ENCODE measurements around the gene MUSK. TPM values are rescaled to one million over a fixed set of nuclear protein-coding genes. Genes with fewer than 3 reads are reported as not detected.

Gene MUSK
- total and polyA plus RNA-seq, 2 donors (not counting 1 experiment from before 2014, with no cell fraction given), result not detected

DNA sequence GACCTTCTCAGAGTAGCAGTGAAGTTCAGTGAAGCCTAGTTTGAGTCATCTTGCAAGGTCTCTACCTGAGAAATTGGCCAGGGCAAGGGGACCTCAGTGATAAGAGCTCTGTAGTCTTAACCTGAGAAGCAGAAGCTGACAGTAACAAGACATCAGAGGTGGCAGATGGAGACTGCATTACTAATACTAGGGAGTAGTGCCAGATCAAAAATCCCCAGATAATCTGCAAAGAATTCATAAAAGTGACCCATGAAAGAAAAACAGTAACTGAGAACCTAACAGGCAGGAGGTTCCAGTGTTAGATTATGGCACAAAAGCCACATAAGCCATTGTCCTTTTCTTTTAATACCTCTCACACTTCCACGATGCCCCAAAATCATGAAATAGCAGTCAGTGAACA is 175.5 kb downstream of the MUSK start:
- H3K27ac ChIP-seq (ENCODE audit: low read length in 2 of 2), result no peak overlapping the region
- DNase-seq, result no peak
- TF ChIP-seq, protein P1, sequence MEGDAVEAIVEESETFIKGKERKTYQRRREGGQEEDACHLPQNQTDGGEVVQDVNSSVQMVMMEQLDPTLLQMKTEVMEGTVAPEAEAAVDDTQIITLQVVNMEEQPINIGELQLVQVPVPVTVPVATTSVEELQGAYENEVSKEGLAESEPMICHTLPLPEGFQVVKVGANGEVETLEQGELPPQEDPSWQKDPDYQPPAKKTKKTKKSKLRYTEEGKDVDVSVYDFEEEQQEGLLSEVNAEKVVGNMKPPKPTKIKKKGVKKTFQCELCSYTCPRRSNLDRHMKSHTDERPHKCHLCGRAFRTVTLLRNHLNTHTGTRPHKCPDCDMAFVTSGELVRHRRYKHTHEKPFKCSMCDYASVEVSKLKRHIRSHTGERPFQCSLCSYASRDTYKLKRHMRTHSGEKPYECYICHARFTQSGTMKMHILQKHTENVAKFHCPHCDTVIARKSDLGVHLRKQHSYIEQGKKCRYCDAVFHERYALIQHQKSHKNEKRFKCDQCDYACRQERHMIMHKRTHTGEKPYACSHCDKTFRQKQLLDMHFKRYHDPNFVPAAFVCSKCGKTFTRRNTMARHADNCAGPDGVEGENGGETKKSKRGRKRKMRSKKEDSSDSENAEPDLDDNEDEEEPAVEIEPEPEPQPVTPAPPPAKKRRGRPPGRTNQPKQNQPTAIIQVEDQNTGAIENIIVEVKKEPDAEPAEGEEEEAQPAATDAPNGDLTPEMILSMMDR (IDR thresholded peaks at IDR 0.05), result no peak
- no peak for TF ChIP-seq EZH2 (IDR thresholded peaks at IDR 0.05; ENCODE audit: borderline replicate concordance, insufficient read depth, low read depth, low read length, poor library complexity, severe bottlenecking)
- ChIA-PET CTCF (no interaction called here), POLR2A (no interaction called here)
- no peak overlapping the region for H3K4me3 ChIP-seq (ENCODE audit: control extremely low read depth in 1 of 5, extremely low read depth in 1 of 5, insufficient read depth in 1 of 5, low read depth in 2 of 5, low read length in 4 of 5)
- no peaks in the 10 kb centered on the region for H3K4me1 Mint-ChIP-seq
- no peaks in the 10 kb centered on the region for H3K36me3 ChIP-seq (replicated peaks in 1 of 2; ENCODE audit: control extremely low read depth in 1 of 2, control insufficient read depth in 1 of 2, extremely low read depth in 1 of 2, insufficient read depth in 2 of 2, low read length in 1 of 2)
- no CpG with 5 or more reads among the region's 1 CpG for WGBS (ENCODE audit: insufficient coverage)
- H4K20me1 ChIP-seq (ENCODE audit: control insufficient read depth, insufficient read depth, low read length, poor library complexity, severe bottlenecking), result no peaks in the 10 kb centered on the region
- no peak overlapping the region for H3K9ac ChIP-seq (ENCODE audit: low read length)
- no peak for ATAC-seq (ENCODE audit: low read depth)
- no peak overlapping the region for H3K27ac Mint-ChIP-seq
- H3K4me1 ChIP-seq (ENCODE audit: control insufficient read depth in 2 of 2, insufficient read depth in 2 of 2, low read length in 2 of 2), result no peaks in the 10 kb centered on the region
- H3K4me3 Mint-ChIP-seq, result no peak overlapping the region
- intact Hi-C loops (cut with micrococcal nuclease), result no loop called here
- H2AFZ ChIP-seq (ENCODE audit: insufficient read depth, low read depth, low read length, poor library complexity, severe bottlenecking), result no peak overlapping the region
- no peaks in the 10 kb centered on the region for H3K79me2 ChIP-seq (ENCODE audit: control insufficient read depth, insufficient read depth, low read length)
- peaks cover 5% of the 10 kb centered on the region for H3K27me3 Mint-ChIP-seq
- H3K9me3 Mint-ChIP-seq (ENCODE audit: insufficient read depth), result no peaks in the 10 kb centered on the region
- no peaks in the 10 kb centered on the region for H3K27me3 ChIP-seq (replicated peaks in 1 of 4; ENCODE audit: control extremely low read depth in 1 of 4, control insufficient read depth in 3 of 4, insufficient read depth in 4 of 4, low read length in 3 of 4)
- H3K4me2 ChIP-seq (replicated peaks; ENCODE audit: low read depth, low read length, poor library complexity, severe bottlenecking), result no peak overlapping the region
- no peaks in the 10 kb centered on the region for H3K9me3 ChIP-seq (ENCODE audit: control extremely low read depth in 1 of 3, control insufficient read depth in 2 of 3, insufficient read depth in 1 of 3, low read length in 2 of 3)

DNA sequence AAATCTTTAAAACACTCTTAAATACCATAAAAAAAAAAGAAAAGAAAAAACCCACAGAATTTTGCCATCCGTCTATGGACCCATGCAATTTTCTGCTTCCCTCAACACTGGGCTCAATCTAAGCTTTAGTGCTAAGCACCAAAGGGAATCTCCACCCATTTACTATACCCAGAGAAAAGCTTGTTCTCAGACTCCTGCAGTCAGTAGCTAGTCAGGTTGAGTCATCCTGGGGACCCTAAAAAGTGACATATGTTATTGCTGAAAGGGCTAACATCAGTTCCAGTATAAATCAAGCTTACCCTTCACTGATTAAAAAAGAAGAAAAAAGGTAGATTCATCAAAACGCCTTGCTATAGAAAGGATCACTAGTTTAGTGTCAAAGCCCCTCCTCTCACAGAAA is 177.6 kb downstream of the MUSK start:
- no peak overlapping the region for H3K4me3 ChIP-seq (ENCODE audit: control extremely low read depth in 1 of 5, extremely low read depth in 1 of 5, insufficient read depth in 1 of 5, low read depth in 2 of 5, low read length in 4 of 5)
- no peak overlapping the region for H3K4me2 ChIP-seq (replicated peaks; ENCODE audit: low read depth, low read length, poor library complexity, severe bottlenecking)
- intact Hi-C loops (cut with micrococcal nuclease), result no loop called here
- CTCF ChIA-PET, result no interaction called here
- ATAC-seq (ENCODE audit: low read depth) (no peak), DNase-seq (no peak)
- H4K20me1 ChIP-seq (ENCODE audit: control insufficient read depth, insufficient read depth, low read length, poor library complexity, severe bottlenecking), result no peaks in the 10 kb centered on the region
- H3K27me3 ChIP-seq (replicated peaks in 1 of 4; ENCODE audit: control extremely low read depth in 1 of 4, control insufficient read depth in 3 of 4, insufficient read depth in 4 of 4, low read length in 3 of 4), result no peaks in the 10 kb centered on the region
- no peaks in the 10 kb centered on the region for H3K4me1 Mint-ChIP-seq
- no peaks in the 10 kb centered on the region for H3K36me3 ChIP-seq (replicated peaks in 1 of 2; ENCODE audit: control extremely low read depth in 1 of 2, control insufficient read depth in 1 of 2, extremely low read depth in 1 of 2, insufficient read depth in 2 of 2, low read length in 1 of 2)
- 80% methylated on average over 1 of the region's 2 CpGs for WGBS (ENCODE audit: insufficient coverage)
- TF ChIP-seq, protein P1 (IDR thresholded peaks at IDR 0.05), result no peak
- TF ChIP-seq EZH2 (IDR thresholded peaks at IDR 0.05; ENCODE audit: borderline replicate concordance, insufficient read depth, low read depth, low read length, poor library complexity, severe bottlenecking), result no peak
- H3K9ac ChIP-seq (ENCODE audit: low read length), result no peak overlapping the region
- no peak overlapping the region for H3K4me3 Mint-ChIP-seq
- no peaks in the 10 kb centered on the region for H3K9me3 ChIP-seq (ENCODE audit: control extremely low read depth in 1 of 3, control insufficient read depth in 2 of 3, insufficient read depth in 1 of 3, low read length in 2 of 3)
- H3K79me2 ChIP-seq (ENCODE audit: control insufficient read depth, insufficient read depth, low read length), result no peaks in the 10 kb centered on the region
- H3K27ac Mint-ChIP-seq, result no peak overlapping the region
- H2AFZ ChIP-seq (ENCODE audit: insufficient read depth, low read depth, low read length, poor library complexity, severe bottlenecking), result no peak overlapping the region
- no peak overlapping the region for H3K27ac ChIP-seq (ENCODE audit: low read length in 2 of 2)
- no peaks in the 10 kb centered on the region for H3K9me3 Mint-ChIP-seq (ENCODE audit: insufficient read depth)
- no peaks in the 10 kb centered on the region for H3K4me1 ChIP-seq (ENCODE audit: control insufficient read depth in 2 of 2, insufficient read depth in 2 of 2, low read length in 2 of 2)
- H3K27me3 Mint-ChIP-seq, result peaks cover 5% of the 10 kb centered on the region
- POLR2A ChIA-PET, result no interaction called here
